Inflammatory macrophage (primary cell): ENCODE results near the gene REEP1.
A peak's percentile ranks its signal among the peaks of the same experiment; 100 is the strongest.
"Not testable (repeated sequence)": the region's sequence is repeated elsewhere in the genome, so short reads cannot be mapped to it uniquely, and the experiment has no call there.

Experiments used
- DNase-seq, 2 donors: peaks; one replicate each; pipeline ENCODE4 v3.0.0-alpha.2; 2020 to 2022

The REEP1 gene

DNA sequence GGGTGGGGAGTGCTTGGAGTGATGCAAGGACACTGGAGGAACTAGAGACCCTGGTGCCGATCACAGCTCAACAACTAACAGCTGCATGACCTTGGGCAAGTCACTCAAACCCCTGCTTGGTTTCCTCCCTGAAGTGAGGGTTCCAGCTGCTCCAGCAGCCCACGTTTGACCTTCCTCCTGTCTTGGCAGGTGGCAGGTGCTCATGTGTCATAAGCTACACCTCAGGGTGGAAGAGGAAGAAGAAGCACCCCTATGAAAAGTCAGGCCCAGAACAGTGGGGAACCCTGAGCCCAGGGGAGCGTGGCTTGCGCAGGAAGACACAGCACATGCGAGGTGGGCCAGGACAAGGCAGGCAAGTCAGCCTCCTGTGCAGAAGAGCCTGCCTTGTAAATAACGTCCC, 95.8 kb downstream of the REEP1 start:
- DNase-seq, result no peak

DNA sequence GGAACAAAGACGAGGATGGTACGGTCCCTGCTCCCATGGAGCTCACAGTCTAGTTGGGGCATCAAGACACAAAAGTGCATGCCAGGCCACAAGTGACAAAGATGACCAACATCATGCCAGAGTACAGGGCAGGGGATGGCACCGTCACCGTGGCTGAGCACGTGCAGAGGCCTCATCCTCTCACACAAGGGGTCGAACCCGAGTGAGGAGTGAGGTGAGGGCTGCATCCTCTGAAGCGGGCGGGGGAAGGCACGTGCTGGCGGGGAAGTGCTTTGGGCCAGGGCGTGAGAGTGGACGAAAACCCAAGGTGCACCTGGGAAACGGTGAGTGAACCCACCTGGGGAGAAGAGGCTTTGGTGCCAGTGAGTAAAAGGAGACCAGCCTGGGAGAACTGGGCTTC, 97.2 kb downstream of the REEP1 start:
- no peak for DNase-seq

DNA sequence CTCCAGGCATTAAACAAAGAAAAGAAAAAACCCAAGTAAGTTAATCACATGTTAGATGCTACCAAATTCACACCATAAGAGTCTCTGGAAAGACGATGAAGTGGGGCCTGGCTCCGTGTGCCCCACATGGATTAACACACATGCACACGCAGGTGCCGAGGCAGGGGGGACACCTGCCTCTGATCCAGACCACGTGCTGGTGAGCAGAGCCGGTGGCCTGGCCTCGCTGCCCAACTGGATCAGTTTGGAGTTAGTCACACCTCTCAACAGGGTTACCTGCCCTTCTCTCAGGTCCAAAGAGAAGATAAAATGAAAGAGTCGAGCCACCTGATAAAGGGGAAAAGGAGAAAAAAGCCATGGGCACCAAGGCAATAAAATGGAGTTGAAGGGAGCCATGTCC, 97.7 kb downstream of the REEP1 start:
- DNase-seq, result no peak

DNA sequence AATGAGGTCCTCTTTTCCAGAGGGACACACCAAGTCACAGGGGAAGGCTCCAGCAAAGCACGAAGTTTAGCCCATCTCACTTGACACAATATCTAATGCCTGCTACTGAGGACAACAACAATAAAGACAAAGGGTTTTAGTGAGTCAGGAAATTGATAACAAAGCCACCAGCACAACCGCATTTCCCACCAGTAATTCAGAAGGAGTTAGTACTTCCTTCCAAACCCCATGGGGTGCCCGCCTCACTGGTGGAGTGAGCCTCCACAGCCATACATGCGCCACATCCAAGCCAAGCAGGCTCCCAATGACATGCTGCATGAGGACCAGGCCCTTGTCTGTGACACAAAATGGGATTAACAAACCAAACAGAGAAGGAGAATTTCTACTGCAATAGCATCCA, 98.1 kb downstream of the REEP1 start:
- DNase-seq, result no peak

DNA sequence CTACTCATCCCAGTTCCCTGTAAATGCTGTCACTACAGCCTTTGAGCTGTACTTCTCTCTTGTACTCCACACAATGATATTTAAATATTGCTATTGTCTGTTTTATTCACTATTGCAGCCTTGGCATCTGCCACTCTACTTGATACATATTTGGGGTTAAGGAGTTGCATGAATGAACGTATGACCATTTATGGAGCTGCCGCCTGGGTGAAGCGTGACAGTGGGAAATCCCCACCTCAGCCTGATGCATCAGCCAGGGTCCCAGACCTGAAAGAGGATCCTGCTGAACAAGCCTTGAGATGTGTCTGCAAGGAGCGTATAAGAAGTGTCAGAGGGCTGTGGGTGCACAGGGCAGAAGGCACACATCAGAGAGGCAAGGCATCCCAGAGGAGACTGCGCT, 99.1 kb downstream of the REEP1 start:
- peak; percentile 7 to 34 for DNase-seq

DNA sequence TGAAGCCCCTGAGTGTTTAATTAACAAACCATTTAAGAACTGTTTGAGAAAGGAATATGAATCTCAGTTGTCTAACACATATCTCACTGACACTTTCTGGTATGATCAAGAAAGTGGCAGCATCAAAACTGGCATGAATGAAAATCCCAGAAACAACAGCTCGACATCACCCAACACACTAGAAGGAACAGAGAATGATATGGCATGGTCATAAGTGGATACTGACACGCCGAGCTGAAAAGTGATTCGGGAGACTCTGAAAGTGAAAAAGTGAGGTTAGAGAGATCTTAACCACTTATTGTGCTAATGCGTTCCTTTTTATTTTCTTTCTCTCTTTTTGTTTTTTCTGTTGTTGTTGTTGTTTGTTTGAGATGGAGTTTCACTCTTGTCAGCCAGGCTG, 100.3 kb downstream of the REEP1 start:
- no peak for DNase-seq

DNA sequence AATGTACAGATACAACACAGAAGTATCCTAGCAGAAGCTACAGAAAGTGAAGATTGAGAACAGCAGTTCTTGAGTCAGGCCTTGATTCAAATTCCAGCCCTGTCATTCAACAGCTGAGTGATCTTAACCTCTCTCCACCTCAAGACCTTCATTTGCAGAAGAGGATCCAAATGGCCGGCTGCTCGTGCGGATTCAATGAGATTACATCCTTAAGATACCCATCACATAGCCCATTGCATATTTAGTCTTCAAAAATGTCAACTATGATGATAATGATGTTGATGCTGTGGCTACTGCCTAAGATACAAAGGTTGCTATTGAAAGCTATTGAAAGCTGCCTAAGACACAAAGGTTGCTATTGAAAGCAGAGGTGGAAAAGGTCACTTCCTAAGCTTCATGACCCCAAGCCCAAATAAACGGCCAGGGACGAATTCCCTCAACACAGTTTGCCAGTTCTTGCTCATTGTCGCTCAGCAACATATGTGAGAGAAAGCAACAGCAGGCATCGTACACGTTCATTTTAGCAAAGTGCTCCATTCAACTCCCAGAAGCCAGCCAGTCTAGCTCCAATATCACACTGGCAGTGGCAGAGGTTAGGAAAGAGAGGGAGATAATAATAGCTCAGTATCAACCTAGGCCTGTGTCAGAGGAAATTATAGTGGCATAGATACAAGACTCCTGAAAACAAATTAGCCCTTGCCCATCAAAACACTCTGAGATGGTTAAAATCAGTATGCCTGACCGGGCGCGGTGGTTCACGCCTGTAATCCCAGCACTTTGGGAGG, 102.0 kb downstream of the REEP1 start:
- DNase-seq, result no peak

DNA sequence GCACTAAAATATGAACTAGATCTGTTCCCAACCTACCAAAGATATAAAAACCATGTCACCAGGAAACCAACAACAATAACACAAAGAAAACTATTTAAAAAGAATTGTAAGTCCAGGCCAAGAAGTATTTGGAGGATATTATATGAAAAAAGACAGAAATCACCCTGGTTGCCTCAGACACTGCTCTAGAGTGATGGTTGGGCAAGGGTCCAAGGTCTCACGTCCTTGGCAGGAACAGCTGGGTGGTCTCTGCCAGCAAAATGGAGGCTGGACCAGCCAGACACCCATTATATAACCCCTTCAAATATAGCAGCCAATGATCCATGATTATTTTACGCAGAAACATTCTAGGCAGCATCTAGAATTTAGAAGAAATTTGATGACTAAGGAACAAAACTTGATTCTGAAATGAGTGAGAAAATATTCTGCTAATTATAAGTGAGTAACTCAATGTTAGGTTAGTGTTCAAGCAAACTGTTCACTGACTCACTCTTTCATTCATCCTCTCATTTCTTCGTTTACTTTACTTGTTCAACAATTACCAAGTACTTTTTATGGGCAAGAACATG, 102.8 kb downstream of the REEP1 start:
- DNase-seq, result no peak

DNA sequence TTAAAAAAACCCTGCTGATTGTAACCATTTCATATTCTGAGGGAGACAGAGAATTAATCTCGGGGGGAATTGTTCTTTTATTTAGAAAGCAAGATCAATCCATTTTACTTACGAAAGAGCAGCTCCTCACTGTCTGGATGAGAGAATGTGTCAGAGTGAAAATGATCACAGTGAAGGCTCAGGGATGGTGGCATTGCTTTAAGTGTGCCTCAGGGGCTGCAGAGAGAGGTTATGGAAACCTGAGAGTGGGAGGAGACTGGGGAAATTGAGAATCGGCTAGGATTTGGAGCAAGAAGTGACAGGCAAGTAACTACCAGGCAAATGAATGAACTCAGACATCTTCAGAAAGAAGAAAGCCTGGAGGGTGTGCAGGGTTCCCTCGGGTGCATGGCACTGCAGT, 104.0 kb downstream of the REEP1 start:
- DNase-seq, result no peak

DNA sequence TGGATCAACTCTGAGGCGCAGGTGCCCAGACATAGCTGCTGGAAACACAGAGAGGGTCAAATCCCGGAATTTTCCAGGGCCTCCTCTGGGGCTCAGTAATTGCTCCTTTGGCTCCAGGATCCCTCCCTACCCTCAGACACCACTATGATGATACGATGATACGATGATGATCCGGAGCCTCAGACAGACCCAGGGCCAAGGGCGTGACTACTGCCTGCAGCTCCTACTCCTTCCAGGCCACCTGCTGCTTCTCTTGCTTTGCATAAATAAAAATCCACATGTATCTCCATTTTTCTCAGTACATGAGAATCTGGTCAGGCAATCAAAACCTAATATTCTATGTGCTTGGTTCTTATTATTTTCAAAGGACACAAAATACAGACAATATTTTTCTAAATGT, 104.5 kb downstream of the REEP1 start:
- no peak for DNase-seq

DNA sequence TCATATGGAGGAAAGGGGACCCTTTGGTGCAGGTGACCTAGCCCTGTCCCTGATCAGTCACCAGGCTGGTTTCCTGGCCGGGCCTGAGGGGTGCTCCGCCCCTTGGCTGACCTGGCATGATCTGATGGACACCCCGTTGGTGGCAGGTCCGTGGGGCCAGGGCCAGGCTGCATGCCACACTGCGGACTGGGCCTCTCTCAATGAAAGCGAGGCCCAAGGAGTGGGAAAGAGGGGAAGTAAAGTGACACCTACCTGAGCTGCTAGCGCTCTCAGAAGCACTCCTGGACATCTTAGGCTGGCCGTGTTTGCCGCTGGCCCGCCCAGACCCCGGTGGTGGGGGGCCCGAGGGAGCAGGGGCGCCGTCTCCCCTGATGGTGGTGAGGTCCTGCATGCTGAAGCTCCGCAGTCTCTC, 105.0 kb downstream of the REEP1 start:
- DNase-seq, result no peak

DNA sequence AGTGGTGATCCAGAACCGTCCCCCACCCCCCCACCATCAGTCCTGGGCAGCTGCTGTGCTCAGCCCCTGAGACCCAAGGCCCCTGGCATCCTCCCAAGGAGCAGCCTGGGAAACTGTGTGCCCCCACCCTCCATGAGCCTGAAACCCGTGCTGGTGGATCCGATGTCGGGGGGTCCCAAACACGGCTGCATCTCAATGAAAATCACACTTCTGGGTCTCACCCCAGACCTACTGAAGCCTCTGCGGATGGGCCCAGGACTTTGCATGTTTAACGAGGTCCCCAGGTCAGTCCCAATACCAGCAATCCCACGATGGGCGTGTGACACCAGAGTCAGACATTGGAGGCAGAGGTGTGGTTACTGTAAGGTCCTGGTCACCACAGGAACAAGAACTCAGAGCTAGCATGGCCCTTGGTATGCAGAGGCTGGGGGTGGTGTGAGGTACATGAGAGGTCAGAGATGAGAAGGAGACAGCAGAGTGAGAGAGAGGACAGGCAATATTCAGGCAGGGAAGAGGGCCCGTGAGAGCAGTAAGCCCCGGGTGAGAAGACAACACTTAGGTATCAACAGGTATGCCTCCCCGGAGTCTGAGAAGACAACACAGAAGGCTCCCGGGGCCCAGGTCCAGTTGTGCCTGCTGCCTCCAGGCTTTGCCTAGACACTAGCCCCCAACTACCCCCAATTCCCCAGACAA, 105.6 kb downstream of the REEP1 start:
- DNase-seq, result no peak

DNA sequence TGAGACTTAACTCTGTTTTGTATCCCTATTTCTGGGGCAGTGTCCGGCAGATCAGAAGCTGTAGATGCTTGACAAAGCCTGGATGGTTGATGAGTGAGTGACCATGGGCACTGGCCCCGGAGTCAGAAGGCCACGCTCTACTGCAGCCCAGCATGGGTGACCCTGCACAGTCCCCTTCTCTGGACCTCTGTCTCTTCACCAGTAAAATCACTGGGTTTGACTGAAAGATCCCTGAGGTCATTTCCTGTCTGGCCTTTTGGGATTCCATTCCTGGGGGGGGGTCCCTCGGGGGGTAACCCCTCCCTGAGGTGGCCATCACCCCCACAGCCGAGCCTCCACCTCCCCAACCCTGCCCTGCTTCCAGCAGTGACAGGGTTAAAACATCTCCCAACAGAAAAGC, 106.5 kb downstream of the REEP1 start:
- DNase-seq, result no peak

DNA sequence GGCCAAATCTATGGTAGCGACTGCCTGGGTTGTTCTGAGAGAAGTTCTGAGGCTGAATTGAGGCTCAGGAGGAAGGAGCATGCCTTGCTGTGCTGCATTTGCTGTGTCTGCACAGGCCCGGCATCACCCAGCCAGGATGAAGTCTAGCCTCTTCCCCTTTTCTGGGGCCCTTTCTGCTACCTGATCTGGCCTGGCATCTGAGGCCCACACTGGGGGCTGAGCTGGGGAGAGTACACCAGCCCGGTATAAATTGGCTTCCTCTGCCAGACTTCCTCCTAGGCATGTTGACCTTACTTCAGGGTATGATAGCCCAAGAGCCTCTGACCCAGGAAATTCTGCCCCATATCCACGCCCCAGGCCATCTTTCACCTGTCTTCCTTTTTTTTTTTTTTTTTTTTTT, 108.2 kb downstream of the REEP1 start:
- DNase-seq, result no peak

DNA sequence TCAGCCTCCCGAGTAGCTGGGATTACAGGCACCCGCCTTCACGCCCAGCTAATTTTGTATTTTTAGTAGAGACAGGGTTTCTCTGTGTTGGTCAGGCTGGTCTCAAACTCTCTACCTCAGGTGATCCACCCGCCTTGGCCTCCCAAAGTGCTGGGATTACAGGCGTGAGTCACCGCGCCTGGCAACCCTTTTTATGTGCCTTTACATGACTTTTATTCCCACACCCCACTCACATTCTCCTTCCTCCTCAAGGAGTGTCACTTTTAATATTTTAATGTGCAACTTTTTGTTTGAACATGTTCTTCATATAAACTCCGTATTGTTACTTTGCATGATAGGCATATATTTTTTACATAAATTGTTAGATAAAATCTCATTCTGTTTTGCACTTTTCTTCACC, 108.9 kb downstream of the REEP1 start:
- not testable (repeated sequence) for DNase-seq

DNA sequence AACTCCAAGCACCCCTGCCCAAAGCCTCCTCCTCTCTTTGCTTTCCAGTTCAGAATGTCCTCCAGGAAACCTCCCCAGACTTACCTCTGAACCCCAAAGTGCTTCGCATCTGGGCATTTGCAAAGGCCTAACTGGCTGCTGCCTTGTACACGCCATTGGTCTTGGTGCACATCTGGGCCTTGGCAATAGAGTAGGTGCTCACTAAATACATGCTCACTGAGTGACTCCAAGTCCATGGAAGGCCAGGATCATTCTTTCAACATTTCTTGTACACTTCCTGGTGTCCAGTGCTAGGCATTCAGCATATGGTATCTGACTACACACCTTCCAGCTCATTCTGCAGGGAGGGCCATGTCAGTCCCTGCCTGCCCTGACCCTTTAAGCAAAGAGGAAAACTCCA, 109.7 kb downstream of the REEP1 start:
- no peak for DNase-seq

DNA sequence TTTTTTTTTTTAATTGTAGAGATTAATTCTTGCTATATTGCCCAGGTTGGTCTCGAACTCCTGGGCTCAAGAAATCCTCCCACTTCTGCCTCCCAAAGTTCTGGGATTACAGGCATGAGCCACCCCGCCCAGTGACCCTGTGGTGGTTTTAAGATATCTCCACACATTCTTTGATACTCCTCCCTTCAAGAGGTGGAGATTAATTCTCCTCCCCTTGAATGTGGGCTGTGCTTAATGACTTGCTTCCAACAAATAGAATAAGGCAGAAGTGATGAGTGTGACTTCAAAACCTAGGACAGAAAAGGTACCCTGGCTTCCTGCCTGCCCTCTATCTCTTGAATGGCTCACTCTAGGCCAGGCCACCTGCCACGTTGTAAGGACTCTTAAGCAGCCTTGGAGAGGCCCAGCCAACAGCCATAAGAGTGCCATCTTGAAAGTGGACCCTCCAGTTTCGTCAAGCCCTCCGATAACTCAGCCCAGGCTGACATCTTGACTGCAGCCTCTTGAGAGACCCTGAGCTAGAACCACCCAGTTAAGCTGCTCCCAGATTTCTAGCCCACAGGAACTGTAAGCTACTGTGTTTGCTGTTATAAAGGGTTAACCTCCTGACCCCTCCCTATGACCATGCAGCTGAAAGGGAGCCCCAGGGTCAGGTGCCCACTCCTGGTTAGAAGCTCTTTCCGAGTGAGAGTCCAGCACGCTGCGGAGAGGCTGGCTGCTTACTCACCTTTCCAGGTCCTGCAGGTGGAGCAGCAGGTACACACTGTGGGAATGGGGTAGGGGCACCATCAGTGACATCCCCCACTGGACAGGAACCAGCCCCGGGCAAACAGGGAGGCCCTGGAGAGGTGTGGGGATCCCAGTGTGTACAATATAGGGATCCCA, 110.5 kb downstream of the REEP1 start:
- no peak for DNase-seq

DNA sequence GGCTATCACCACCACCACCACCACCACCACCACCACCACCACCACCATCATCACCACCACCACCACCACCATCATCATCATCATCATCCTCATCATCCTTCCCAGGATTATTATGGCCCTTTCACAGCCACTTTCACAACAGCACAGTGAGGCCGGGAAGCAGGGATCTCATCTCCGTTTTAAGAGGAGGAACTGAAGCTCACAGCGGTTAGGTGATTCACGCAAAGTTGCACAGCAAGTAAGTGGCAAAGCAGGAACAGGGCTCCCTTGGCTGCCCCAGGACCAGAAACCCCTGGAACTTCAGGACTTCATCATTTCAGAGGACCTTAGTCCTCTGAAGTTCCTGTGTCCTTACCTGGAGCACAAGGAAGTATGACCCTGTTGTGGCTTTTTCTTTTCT, 111.4 kb downstream of the REEP1 start:
- DNase-seq, result peak; percentile 37 to 66

DNA sequence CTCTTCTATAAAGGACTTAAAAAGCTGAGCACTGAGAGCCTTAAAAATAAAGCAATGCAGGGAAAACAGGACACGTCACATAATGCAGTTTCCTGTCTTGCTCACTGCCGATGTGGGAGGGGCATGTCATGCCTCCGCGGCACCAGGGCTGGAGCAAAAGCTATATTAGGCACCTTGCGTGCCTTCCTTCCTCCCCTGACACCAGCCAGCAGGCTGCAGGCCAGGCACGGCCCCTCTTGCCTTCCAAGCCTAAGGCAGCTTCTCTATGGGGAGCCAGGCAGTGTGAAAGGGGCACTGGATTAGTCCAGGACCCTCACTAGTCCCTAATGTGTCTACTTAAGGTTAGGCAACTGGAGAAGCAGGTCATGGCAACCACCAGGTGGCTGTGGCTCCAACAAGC, 111.8 kb downstream of the REEP1 start:
- DNase-seq, result peak; percentile 62 to 82

DNA sequence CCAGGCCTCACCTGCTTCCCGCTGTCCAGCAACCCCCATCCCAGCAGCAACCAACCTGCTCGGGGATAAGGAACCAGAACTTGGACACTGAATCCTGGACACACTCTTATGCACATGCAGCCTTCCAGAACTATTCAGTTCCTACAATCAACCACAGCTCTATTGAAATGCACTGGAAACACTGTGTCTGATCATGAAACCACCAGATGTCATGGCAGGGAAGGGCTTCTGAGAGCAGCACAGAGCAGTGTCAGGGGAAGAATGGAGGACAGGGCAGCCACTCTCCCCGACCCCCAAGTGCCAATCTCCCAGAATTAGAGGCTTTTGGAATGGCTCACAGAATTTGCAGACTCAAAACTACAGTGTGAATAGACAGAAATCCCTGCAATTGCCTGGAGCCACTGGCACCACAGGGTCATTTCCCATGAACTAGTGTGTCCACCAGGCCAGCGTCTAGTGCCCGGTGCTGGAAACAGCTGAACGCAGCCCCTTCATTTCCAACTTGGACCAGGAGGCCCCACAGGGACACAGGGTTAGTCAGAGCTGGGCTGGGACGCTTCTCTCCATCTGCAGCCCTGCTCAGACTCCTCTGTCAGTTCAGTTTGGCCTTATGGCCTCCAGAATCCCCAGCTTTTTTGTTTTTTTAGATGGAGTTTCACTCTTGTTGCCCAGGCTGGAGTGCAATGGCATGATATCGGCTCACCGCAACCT, 112.6 kb downstream of the REEP1 start:
- DNase-seq, result no peak

DNA sequence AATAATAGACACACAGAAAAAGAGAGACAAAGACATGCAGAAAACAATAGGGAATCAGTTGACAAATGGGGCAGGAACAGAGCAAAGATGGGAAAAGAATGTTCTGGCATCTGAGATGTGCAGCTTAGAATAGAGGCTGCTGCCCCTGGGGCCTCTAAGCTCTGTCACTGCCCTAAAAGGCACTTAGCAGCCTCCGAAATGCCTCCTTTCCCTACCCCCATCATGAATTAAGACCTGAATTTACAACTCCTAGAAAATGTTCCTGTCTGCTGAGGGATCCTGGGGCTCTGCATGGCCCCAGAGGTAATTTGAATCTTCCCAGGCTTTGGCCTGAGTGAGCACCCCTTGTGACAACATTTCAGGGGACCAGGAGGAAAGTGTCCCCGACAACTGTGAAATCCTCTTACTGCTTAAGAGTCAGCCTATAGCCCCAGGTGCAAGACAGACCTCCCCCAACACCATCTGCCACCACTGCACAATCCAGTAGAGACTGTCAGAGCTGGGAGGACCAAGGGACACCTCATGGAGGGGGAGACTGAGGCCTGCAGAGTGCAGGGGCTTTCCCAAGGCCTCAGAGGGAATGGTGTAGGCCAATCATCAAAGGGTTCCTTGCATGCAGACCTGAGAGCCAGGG, 113.4 kb downstream of the REEP1 start:
- no peak for DNase-seq
